Tibial nerve (tissue), 4 donors: ENCODE data around the gene RGS3.

Experiments
- EP300 ChIP-seq, 2 donors: sonication (generic); formaldehyde crosslinking; IDR thresholded peaks; one replicate each; pipeline ENCODE4 v1.6.1; 2017; ENCODE audit warnings: antibody characterized with exemption in 2 of 2, mild to moderate bottlenecking in 1 of 2
- TF ChIP-seq, protein P1 (sequence below), 5 experiments: fragments of 200-600 bp in 3 of 5; fragments of 450-650 bp in 2 of 5; sonication (generic) in 3 of 5; IDR thresholded peaks; one replicate each; pipeline ENCODE4 v1.5.1; 2016 to 2019; ENCODE audit warnings: antibody characterized with exemption in 5 of 5, mild to moderate bottlenecking in 3 of 5, moderate library complexity in 2 of 5

DNA sequence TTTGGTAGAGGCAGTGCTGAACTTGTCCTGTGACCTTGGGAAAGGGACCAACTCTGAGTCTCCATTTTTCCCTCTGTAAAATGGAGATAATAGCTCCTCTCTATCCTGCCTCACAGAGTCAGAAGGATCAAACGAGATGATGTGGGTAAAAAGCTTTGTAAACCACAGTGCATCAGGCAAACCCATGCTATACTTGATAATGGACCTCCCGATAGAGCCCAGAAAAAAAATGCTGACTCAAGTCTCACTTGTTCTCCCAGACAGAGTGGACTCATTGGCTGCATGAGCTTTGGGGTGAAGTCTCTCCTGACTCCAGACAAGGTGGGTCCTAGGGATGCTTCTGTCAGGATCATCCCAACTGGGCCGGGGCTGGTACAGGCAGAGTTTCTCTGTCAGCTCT is 32.0 kb downstream of the RGS3 start:
- TF ChIP-seq, protein P1, sequence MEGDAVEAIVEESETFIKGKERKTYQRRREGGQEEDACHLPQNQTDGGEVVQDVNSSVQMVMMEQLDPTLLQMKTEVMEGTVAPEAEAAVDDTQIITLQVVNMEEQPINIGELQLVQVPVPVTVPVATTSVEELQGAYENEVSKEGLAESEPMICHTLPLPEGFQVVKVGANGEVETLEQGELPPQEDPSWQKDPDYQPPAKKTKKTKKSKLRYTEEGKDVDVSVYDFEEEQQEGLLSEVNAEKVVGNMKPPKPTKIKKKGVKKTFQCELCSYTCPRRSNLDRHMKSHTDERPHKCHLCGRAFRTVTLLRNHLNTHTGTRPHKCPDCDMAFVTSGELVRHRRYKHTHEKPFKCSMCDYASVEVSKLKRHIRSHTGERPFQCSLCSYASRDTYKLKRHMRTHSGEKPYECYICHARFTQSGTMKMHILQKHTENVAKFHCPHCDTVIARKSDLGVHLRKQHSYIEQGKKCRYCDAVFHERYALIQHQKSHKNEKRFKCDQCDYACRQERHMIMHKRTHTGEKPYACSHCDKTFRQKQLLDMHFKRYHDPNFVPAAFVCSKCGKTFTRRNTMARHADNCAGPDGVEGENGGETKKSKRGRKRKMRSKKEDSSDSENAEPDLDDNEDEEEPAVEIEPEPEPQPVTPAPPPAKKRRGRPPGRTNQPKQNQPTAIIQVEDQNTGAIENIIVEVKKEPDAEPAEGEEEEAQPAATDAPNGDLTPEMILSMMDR (IDR thresholded peaks at IDR 0.05) = no peak
- TF ChIP-seq EP300 (IDR thresholded peaks at IDR 0.05) = no peak
